Activated T-cell treated with anti-CD3 and anti-CD28 coated beads, Interleukin-2, amount 50 U/mL, for 4 hours (primary cell): ENCODE measurements around the gene SCRT2. TPM values are rescaled to one million over a fixed set of nuclear protein-coding genes. Genes with fewer than 3 reads are reported as not detected.

ENCODE experiments used
- ATAC-seq, 2 donors: fragments of 200-7000 bp; cut with Tn5 transposase; one replicate each; pipeline ENCODE4 v1.10.0; 2021
- DNase-seq: peaks from one replicate; pipeline ENCODE4 v3.0.0-alpha.2; 2020
- H3K27me3 Mint-ChIP-seq: one replicate; pipeline ENCODE4 v1.8.0; 2021; ENCODE audit warnings: low read depth, mixed read lengths
- H3K36me3 Mint-ChIP-seq: one replicate; pipeline ENCODE4 v1.8.0; 2022; ENCODE audit warnings: mixed read lengths; ENCODE audit not compliant: insufficient read depth
- H3K4me1 Mint-ChIP-seq: one replicate; pipeline ENCODE4 v1.8.0; 2021; ENCODE audit warnings: low read depth, mixed read lengths
- H3K4me3 Mint-ChIP-seq: one replicate; pipeline ENCODE4 v1.8.0; 2021; ENCODE audit warnings: mild to moderate bottlenecking, moderate library complexity, mixed read lengths
- H3K9me3 Mint-ChIP-seq: one replicate; pipeline ENCODE4 v1.8.0; 2021; ENCODE audit warnings: mixed read lengths
- total RNA-seq, 3 donors: library from RNA; stranded (reverse); gene quantifications; one replicate each; pipeline ENCODE4 v1.2.1, GENCODE V29; 2021

SCRT2 gene
- total RNA-seq, 3 donors from 2014 or later: not detected

DNA sequence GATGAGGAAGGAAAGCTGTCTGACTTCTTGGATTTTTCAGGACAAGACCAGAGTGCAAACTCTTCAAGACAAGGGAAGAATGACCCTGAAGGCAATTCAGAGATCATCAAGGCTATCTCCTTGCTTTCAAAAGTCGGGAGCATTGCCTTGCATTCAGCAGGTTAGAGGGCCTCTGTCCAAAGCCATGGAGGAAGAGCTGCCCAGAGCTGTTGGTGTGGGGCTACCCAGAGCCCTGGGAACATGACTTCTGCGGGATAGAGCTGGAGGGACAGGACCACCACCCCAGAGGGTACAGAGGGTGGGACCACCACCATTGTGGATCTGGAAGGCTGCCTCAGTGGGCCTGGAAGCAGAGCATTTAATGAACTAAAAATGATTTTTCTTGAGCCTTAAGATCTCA lies 17.4 kb downstream of the SCRT2 start:
- H3K9me3 Mint-ChIP-seq: no peaks in the 10 kb centered on the region
- no peak for ATAC-seq
- peaks cover 13% of the 10 kb centered on the region for H3K4me1 Mint-ChIP-seq
- H3K27me3 Mint-ChIP-seq: peaks cover 46% of the 10 kb centered on the region
- DNase-seq: no peak
- no peaks in the 10 kb centered on the region for H3K36me3 Mint-ChIP-seq
- H3K4me3 Mint-ChIP-seq: no peak overlapping the region

DNA sequence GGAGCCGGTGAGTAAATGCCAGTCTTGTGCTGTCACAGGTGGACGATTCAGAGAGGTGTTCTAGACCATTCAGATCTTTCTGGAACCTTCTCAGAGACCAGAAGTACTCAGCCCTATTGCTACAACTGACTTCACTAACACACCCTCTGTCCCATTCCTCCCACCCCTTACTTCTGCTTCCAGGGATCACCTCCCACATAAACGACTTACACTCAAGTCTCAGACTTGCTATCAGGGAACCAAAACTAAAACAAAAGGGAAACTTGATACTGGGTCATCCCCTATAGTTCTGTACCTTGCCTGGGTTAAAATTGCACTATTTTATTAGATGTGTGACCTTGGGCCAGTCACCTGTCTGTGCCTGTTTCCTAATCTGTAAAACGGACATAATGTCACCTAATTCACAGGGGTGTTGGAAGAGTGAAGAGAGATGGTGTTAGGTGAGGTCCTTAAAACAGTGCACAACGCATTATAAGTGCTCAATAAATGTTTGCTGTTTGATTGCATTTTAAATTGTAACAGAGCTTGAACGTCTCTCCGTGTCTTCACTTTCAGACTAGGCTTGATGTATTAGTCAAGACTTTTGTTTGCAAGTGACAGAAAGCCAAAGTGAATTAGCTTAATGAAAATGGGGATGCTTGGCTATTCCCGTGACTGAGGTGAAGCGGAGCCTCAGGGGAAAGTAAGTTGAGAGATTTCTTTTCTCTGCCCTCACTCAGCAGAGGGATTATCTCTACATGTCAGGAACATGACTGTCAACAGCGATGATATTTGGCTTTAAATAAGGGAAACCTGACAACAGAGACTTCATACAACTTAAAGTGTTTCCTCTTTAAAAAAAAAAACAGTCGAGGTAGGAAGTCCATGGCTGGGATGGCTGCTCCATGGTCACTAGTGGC lies 19.6 kb downstream of the SCRT2 start:
- H3K9me3 Mint-ChIP-seq: no peaks in the 10 kb centered on the region
- H3K4me1 Mint-ChIP-seq: peaks cover 23% of the 10 kb centered on the region
- DNase-seq: no peak
- no peak for ATAC-seq
- H3K4me3 Mint-ChIP-seq: peak overlapping the region; percentile 21
- H3K27me3 Mint-ChIP-seq: peaks cover 28% of the 10 kb centered on the region
- H3K36me3 Mint-ChIP-seq: no peaks in the 10 kb centered on the region

- H3K4me3 Mint-ChIP-seq: peak overlapping the region; percentile 81
- DNase-seq (no peak), ATAC-seq (no peak)
These were observed 21.2 kb downstream of the SCRT2 start for GRCh38 chr20:654417-654750.

GRCh38 chr20:653590-654416 lies 21.8 kb downstream of the SCRT2 start:
- DNase-seq (no peak), ATAC-seq (no peak)
- Mint-ChIP-seq H3K9me3 (no peaks in the 10 kb centered on the region), H3K36me3 (peaks cover 7% of the 10 kb centered on the region), H3K4me1 (peaks cover 32% of the 10 kb centered on the region), H3K4me3 (peak overlapping the region; percentile 81), H3K27me3 (peaks cover 11% of the 10 kb centered on the region)

More at GRCh38 chr20:654417-654750, 21.2 kb downstream of the SCRT2 start:
- Mint-ChIP-seq H3K36me3 (peaks cover 7% of the 10 kb centered on the region), H3K9me3 (no peaks in the 10 kb centered on the region), H3K4me1 (peaks cover 30% of the 10 kb centered on the region), H3K27me3 (peaks cover 16% of the 10 kb centered on the region)

- H3K4me1 Mint-ChIP-seq: peaks cover 32% of the 10 kb centered on the region
These were observed 22.5 kb downstream of the SCRT2 start, which contains the start of gene SRXN1 for GRCh38 chr20:653110-653589. Gene SRXN1 (minus strand): TSS chr20:653200. CDS start chr20:653185, 15 bp downstream.

GRCh38 chr20:652615-653109 lies 22.9 kb downstream of the SCRT2 start:
- Mint-ChIP-seq H3K4me3 (peak overlapping the region; percentile 90), H3K4me1 (peaks cover 32% of the 10 kb centered on the region), H3K36me3 (peaks cover 13% of the 10 kb centered on the region), H3K9me3 (no peaks in the 10 kb centered on the region), H3K27me3 (peaks cover 2% of the 10 kb centered on the region)
- ATAC-seq: peak in 1 of 2 donors; percentile 14
- no peak for DNase-seq

More at GRCh38 chr20:653110-653589, 22.5 kb downstream of the SCRT2 start, which contains the start of gene SRXN1:
- Mint-ChIP-seq H3K9me3 (no peaks in the 10 kb centered on the region), H3K36me3 (peaks cover 8% of the 10 kb centered on the region), H3K27me3 (peaks cover 6% of the 10 kb centered on the region), H3K4me3 (peak within 1 kb of the TSS; percentile 90)
- peak; percentile 79 for DNase-seq
- peak; percentile 93 to 95 for ATAC-seq

- peaks cover 2% of the 10 kb centered on the region for H3K27me3 Mint-ChIP-seq
- peak in 1 of 2 donors; percentile 5 for ATAC-seq
- H3K36me3 Mint-ChIP-seq: peaks cover 15% of the 10 kb centered on the region
- DNase-seq: no peak
- H3K4me1 Mint-ChIP-seq: peaks cover 32% of the 10 kb centered on the region
- H3K4me3 Mint-ChIP-seq: peak overlapping the region; percentile 90
- H3K9me3 Mint-ChIP-seq: no peaks in the 10 kb centered on the region
These were observed 23.6 kb downstream of the SCRT2 start for GRCh38 chr20:651713-652614.

- Mint-ChIP-seq H3K4me1 (peaks cover 32% of the 10 kb centered on the region), H3K27me3 (no peaks in the 10 kb centered on the region), H3K36me3 (peaks cover 15% of the 10 kb centered on the region), H3K4me3 (peak overlapping the region; percentile 90), H3K9me3 (no peaks in the 10 kb centered on the region)
- ATAC-seq (no peak), DNase-seq (no peak)
These were observed 24.6 kb downstream of the SCRT2 start for GRCh38 chr20:650954-651353.

- no peak overlapping the region for H3K4me3 Mint-ChIP-seq
- ATAC-seq (no peak), DNase-seq (no peak)
- peaks cover 15% of the 10 kb centered on the region for H3K36me3 Mint-ChIP-seq
- H3K27me3 Mint-ChIP-seq: no peaks in the 10 kb centered on the region
- peaks cover 36% of the 10 kb centered on the region for H3K4me1 Mint-ChIP-seq
- no peaks in the 10 kb centered on the region for H3K9me3 Mint-ChIP-seq
These were observed 25.3 kb downstream of the SCRT2 start for GRCh38 chr20:650281-650680.

DNA sequence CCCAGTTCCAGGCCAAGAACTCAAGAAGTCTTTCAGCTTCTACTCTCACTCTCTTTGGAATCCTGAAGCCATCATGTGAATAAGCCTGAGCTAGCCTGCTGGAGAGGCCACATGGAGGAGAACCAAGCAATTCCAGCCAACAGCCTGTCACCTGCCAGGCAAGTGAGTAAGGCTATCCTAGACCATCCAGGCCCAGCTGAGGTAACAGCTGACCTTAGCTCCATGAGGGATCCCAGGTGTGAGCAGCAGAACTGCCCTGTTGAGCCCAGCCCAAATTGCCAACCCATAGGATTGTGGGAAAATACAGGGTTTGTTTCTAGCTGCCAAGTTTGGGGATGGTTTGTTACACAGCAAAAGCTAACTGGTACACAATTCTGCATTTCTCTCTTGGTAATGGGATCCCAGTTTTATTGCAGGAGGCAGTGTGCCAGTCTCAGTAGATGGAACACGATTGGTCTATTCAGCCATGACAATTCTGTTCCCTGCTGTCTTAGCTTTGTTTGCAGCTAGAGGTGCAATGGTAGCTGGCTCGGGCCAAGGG lies 28.1 kb downstream of the SCRT2 start:
- H3K4me3 Mint-ChIP-seq: no peak overlapping the region
- no peaks in the 10 kb centered on the region for H3K9me3 Mint-ChIP-seq
- ATAC-seq (no peak), DNase-seq (no peak)
- peaks cover 28% of the 10 kb centered on the region for H3K4me1 Mint-ChIP-seq
- H3K27me3 Mint-ChIP-seq: peaks cover 18% of the 10 kb centered on the region
- H3K36me3 Mint-ChIP-seq: peaks cover 15% of the 10 kb centered on the region

DNA sequence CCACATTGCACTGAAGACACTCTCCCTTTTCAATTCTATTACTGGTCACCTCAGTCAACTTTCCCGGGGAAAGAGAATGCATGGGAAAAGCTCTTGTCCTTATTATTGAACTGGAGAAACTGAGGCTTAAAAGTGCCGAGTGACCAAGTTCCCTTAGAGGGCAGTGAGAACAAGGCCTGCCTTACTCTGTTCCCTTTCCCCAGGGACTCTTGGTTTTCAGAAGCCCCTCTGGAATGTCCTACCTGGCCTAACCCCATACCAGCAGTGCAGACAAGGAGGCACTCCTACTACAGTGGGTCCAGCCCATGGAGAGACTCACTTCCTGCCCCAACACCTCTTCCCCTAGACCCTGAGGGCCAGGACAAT lies 28.8 kb downstream of the SCRT2 start:
- Mint-ChIP-seq H3K4me1 (peaks cover 21% of the 10 kb centered on the region), H3K4me3 (no peak overlapping the region), H3K36me3 (peaks cover 15% of the 10 kb centered on the region), H3K9me3 (no peaks in the 10 kb centered on the region), H3K27me3 (peaks cover 18% of the 10 kb centered on the region)
- DNase-seq (no peak), ATAC-seq (no peak)

- peaks cover 20% of the 10 kb centered on the region for H3K27me3 Mint-ChIP-seq
- no peak overlapping the region for H3K4me3 Mint-ChIP-seq
- H3K36me3 Mint-ChIP-seq: peaks cover 15% of the 10 kb centered on the region
These were observed 29.3 kb downstream of the SCRT2 start for GRCh38 chr20:646107-646867.

More at GRCh38 chr20:646107-646867, 29.3 kb downstream of the SCRT2 start:
- no peak for DNase-seq
- peaks cover 19% of the 10 kb centered on the region for H3K4me1 Mint-ChIP-seq
- ATAC-seq: no peak
- no peaks in the 10 kb centered on the region for H3K9me3 Mint-ChIP-seq
